Dermis blood vessel endothelial cell (primary cell): ENCODE data around the gene MAGI2. TPM values are rescaled to one million over a fixed set of nuclear protein-coding genes. Genes with fewer than 3 reads are reported as not detected.
"Not testable (repeated sequence)": the region's sequence is repeated elsewhere in the genome, so short reads cannot be mapped to it uniquely, and the experiment has no call there.

ENCODE experiments used
- DNase-seq: peaks from one replicate; pipeline ENCODE4 v3.0.0; 2010
- total RNA-seq: library from RNA; depleted of rRNA; stranded (reverse); fragments of >200 nt; gene quantifications from 2 replicates; pipeline ENCODE4 v1.2.3, GENCODE V29; 2014

The MAGI2 gene
- total RNA-seq, 1 donor from 2014 or later: 2.4 TPM

- DNase-seq: no peak
These were observed 1192.2 kb downstream of the MAGI2 start for GRCh38 chr7:78261302-78261701.

- DNase-seq: no peak
These were observed 1192.6 kb downstream of the MAGI2 start for GRCh38 chr7:78260826-78261225.

GRCh38 chr7:78254726-78255055, 1198.8 kb downstream of the MAGI2 start:
- no peak for DNase-seq

DNA sequence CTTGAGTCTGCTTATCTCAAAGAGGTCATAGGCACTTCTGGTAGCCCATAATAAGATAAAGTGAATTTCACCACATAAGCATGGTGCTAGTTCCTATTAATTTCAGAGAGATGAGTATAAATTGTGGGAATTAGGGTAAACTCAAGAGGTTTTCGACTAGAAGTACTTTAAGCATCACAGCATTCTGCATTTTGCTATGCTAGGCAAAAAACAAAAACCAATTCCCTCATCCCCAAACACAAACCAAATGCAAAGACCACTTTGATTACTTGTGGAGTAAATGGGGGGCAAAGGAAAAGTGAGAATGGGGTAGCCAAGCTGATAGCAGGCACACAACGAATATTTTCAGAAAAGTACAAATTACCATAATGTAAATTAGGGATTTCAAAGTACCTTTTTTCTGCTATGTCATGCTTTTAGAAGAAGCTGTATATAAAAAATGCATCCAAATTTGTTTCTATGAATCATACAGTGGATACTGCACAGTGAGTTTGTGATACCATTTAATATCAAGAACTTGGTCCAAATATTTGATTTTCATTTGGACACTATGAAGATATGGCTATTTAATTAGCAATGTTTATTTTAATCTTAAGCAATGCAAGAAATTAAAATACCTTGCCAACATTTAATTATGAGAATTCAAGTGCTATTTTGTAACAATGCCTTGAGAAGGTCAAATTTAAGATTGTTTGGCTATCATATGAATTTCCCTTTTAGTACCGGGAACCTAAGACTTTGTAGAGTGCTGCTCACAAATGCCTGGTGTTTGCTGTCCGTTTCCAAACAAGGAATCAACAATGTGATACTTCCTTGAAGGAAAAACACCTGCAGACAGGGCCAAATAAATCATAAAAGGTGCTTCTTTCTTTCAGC, 1199.4 kb downstream of the MAGI2 start:
- DNase-seq: no peak

- no peak for DNase-seq
These were observed 1204.6 kb downstream of the MAGI2 start for GRCh38 chr7:78248867-78249266.

DNA sequence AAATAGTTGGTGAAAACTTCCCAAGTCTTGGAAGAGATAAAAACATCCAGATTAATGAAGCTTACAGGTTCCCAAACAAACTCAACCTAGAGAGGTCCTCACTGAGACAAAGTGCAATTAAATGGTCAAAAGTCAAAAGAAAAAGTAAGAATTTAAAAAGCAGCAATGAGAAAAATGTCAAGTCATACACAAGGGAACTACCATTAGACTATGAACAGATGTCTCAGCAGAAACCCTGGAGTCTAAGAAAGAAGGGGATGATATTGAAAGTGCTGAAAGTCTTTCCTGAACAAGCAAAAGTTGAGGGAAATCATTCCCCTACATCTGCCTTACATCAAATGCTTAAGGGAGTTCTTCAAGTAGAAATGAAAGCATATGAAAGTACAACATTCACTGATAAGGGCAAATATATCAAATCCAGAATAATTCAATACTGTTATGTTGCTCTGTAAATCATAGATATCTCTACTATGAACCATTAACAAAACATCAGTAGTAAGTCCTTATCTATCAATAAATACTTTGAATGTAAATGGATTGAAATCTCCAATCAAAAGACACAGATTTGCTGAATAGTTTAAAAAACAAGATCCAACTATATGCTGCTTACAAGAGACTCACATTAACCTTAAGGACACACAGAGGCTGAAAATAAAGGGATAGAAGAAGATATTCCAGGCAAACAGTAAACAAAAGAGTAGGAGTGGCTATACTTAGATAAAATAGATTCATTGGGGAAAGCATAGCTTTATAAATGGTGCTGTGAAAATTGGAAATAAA, 1205.4 kb downstream of the MAGI2 start:
- DNase-seq: no peak

DNA sequence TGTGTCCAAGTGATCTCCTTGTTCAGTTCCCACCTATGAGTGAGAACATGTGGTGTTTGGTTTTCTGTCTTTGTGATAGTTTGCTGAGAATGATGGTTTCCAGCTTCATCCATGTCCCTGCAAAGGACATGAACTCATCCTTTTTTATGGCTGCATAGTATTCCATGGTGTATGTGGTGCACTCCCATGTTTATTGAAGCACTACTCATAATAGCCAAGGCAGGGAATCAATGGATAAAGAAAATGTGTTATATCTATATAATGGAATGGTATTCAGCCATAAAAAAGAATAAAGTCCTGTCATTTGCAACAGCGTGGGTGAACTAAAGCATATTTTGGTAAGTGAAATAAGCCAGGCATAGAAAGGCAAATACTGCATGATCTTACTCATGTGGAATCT, 1213.3 kb downstream of the MAGI2 start:
- DNase-seq: not testable (repeated sequence)

DNA sequence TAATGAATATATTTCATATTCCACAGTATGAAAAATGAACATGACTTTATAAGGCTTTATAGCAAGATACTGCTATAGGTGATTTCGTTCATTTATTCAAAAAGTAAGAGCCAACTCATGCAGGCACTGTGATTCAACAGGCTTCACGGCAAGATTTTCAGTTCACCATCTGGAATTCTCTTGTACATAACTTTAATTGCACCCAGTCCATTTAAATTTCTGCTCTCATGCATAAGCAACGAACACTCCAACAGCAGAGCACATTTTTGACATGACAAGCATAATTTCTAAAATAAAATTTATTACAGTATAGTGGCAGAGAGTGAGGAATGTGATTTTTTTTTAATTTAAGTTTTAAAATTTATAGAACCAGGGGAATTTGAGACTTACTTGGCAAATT, 1218.8 kb downstream of the MAGI2 start:
- DNase-seq: no peak

DNA sequence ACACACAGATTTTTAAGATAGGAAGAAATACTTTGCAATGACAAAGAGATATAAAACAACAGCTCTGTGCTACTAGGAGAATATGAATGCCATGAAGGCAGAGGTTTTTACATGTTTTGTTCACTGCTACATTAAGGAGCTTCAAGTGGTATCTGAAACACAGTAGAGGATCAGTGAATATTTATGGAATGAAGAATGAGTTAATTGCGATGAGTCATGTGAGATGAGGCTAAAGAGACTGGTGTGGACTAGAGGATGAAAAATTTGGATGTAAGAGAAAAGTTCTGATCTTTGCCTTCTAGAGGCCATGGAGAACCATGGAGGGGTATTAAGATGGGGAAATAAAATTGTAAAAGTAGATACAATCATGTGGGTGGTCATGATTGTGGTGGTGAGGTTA, 1220.7 kb downstream of the MAGI2 start:
- DNase-seq: no peak

DNA sequence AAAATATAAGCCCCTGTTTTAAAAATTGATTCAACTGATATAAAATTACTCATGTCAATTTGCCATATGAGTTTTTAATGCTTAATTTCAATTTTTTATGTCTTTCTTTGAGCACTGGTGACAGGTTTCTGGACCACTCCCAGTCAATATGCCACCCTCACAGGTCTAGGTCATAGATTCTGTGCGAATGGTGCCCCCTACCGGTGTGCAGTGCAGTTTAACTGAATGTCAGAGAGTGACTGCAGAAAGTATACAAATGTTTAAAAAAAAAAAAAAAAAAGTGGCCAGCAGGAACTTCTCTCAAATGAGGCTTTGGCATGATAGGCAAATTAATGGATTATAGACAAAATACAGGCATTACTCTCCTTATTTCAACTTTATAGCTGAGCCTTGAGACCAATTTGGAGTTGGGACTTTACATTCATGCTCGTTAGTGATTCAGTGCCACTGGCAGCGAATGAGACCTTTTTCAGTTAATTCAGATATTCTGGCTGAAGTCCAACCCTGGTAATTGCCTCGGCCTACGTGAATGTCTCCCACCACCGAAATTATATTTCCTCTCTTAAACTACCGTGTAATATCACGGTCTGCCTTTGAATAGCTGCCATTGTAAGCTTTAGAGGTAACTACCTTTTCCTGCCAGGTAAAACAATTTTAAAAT, 1227.3 kb downstream of the MAGI2 start:
- DNase-seq: no peak

DNA sequence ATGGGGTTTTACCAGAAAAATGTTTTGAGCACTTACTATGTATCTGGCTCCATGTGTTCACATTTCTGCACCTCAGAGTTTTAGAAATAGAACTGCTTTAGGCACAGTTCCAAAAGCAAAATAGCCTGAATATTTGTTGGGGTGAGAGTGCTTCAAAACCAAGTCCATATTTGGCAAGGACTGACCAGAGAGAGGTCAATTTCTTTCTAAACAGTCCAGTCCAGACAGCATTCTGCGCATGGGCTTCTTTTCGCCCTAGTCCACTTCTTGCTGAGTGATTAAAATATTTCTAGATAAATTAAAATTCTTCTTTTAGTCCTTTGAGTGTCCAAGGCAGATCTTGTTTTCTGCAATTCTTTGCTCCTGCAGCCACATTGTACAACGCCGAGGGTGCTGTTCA, 1227.9 kb downstream of the MAGI2 start:
- no peak for DNase-seq

- no peak for DNase-seq
These were observed 1228.5 kb downstream of the MAGI2 start for GRCh38 chr7:78224923-78225322.

DNA sequence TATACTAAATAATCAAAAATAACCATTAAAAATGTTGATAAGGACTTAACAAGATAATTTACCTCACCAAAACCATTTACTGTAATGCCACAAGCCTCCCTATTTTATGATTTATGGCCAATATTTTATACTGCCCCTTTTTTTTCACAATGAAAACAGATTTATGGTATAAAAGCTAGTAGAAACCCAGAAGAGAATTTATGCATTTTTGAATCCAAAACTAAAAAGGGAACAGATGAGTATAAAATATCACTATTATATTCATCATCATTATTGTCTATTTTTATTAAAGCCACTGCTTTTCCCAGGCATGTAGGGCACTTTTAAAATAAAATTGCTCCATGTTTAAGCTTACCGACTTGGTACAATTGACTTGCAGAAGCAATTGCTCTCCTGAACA, 1229.9 kb downstream of the MAGI2 start:
- no peak for DNase-seq

DNA sequence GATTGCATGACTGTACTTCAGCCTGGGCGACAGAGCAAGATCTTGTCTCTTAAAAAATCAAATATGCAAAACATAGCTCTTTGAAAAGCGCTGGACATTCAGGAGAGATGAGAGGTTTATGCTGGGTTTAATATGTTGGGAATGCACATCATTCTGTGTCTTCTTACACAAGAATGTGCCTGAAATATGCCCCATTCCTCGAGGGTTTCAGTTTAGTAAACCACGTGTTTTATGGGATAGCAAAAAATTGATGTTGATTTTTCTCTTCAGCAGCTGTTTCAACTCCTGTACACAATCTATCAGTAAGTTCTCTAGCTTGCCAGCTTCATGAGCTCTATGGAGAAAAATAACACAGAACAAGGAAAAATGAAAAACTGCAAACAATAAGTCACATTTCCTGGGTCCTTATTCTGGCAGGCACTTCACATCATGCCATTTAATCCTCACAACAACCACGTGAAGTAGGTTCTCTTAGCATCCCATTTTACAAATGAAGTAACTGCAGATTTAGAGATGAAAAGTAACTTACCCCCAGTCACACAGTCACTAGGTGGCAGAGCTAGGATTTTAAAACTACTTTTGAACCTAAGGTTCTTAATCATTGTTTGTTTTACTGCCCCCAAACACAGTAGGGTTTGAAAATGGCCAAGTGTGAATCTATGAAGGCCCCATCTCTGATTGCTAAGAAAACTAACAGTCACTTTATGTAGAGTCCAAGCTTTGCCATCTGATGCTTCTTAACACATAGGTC, 1231.3 kb downstream of the MAGI2 start:
- DNase-seq: no peak

DNA sequence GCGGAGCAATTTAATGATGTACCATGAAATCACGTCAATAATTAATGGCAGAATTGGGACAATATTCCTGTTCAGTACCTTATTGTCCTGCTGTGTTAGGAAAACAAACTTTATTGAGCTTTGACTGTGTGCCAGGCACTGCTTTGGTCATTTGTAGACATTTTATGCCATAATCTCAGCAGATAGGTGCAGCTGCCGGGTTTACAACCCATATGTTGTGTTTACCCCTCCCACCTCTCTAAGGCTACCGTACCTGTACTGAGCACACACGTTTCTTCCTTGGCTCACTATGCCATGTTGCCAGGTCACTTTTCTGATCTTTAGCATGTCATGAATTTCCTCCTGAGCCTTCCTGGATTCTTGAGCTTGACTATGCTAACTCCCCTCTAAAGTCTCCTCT, 1232.7 kb downstream of the MAGI2 start:
- DNase-seq: no peak

- DNase-seq: no peak
These were observed 1234.6 kb downstream of the MAGI2 start for GRCh38 chr7:78218876-78219275.

GRCh38 chr7:78218051-78218450, 1235.4 kb downstream of the MAGI2 start:
- DNase-seq: no peak

GRCh38 chr7:78215199-78215598, 1238.3 kb downstream of the MAGI2 start:
- DNase-seq: no peak

- DNase-seq: no peak
These were observed 1240.1 kb downstream of the MAGI2 start for GRCh38 chr7:78213402-78213801.

DNA sequence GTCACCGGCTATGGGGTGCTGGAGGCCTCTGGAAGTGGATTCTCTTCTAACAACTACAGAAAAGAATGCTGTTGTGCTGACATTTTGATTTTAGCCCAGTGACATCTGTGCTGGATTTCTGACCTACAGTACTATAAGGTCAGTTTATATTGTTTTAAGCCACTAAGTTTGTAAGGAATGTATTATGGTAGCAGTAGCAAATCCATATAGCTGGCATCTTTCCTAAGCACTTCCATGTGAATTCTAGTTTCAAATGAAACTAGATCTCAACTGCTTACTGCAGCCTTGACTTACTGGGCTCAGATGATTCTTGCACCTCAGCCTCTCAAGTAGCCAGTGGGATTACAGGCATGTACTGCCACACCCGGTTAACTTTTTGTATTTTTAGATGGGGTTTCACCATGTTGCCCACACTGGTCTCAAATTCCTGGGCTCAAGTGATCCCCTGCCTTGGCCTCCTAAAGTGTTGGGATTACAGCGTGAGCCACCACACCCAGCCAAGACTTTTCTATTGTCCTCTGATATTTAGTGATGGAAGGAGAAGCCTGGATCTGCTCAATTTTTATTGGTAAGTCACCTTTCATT, 1240.9 kb downstream of the MAGI2 start:
- DNase-seq: no peak

- DNase-seq: no peak
These were observed 1246.2 kb downstream of the MAGI2 start for GRCh38 chr7:78207269-78207668.

GRCh38 chr7:78206769-78207168, 1246.7 kb downstream of the MAGI2 start:
- no peak for DNase-seq
